HG03378 (cell line): ENCODE results near the gene FANCG.

Experiments used
- ATAC-seq: cut with Tn5 transposase; IDR thresholded peaks from one replicate; pipeline ENCODE4 v1.9.1; 2021; ENCODE audit warnings: mild to moderate bottlenecking, moderate library complexity; ENCODE audit not compliant: unreplicated experiment

FANCG gene

DNA sequence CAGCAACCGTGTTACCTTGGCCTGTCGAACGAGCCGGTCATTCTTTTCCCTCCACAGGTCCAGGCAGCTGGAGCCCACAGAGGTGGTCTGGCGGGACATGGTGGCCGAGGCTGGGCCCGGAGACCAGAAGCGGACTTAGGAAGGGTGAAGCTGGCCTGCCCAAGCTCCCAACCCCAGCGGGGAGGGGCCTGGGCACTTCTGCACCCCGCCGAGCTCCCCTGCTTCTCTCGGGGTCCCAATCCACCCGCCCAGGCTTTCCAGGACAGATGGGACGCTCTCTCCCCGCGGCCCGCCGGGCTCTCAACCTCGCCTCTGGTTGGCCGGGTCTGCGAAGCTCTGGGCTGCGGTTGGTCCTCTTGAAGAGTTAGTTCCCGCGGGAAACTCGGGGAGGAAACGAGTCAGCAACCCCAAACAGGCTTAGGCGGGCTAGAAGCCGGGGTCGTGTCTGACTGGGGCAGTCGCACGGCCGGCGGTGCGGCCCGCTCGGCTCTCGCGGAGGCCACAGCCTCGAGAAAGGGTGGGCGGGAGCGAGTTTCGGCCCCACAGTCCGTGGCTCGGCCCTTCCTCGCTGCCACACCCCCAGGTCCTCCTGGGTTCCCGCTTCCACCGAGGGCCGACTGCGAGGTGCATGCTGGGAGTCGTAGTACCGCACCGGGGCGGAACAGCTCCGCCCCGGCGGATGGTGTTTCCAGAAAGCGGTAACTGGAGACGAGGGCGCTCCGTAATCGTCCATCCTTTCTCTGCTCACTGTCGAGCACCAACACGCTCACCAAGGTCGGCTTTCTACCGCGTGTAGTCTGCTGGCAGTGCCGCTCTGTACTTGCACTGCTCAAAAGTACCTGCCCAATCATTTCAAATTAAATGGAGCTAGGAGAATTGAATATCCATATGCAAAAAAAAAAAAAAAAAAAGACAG, at the start of gene FANCG:
TSS of gene FANCG (minus strand) at position 517 of the 916 bp plus-strand sequence. CDS start at position 99, 418 bp downstream.
- peak; percentile 79 for ATAC-seq

GRCh38 chr9:35116898-35117551, 37.3 kb upstream of the FANCG start:
- peak; percentile 54 for ATAC-seq

GRCh38 chr9:35116539-35116897, 36.8 kb upstream of the FANCG start:
- no peak for ATAC-seq

DNA sequence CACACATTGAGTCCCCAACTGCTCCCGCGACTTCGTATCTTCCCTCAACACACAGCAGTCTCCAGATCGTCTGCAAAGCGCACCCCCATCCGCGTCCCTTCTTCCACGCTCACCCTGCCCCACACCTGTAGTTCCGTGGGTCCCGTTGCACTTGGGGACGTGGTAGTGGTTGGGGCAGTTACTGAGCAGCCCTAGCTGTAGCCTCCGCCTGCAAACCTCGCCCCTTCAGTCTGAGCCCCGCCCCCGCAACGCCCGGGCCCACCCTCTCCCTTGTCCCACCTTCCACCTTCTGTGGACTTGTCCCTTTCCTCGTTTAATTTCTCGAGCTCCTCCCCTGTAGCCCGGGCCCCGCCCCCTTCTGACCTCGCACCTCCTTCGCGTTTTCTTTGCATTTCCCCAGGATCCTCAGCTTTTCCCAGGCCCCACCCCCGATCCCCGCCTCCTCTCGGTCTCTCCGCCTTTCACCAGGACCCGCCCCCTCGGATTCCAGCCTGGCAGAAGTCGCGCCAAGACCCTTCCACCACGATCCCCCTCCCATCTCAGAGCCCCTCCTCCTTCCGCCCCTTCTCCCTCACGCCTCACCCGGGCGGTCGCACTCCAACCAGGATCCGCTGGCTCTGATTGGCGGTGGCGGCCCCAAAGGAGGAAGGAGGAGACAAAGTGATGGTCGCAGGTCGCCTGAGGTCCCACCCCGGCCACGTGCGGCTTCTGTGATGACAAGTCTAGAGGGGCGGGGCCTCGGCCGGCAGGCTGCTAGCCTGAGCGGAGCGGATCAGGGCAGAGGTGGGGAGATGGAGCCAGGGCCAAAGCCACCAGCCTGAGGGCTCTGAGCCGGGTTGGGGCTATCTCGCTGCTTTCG, 36.2 kb upstream of the FANCG start, which contains the start of gene ATOSB:
TSS of gene ATOSB (minus strand) at position 183 of the 859 bp plus-strand sequence. CDS start 7,588 bp downstream, outside the sequence.
- peak; percentile 49 for ATAC-seq

DNA sequence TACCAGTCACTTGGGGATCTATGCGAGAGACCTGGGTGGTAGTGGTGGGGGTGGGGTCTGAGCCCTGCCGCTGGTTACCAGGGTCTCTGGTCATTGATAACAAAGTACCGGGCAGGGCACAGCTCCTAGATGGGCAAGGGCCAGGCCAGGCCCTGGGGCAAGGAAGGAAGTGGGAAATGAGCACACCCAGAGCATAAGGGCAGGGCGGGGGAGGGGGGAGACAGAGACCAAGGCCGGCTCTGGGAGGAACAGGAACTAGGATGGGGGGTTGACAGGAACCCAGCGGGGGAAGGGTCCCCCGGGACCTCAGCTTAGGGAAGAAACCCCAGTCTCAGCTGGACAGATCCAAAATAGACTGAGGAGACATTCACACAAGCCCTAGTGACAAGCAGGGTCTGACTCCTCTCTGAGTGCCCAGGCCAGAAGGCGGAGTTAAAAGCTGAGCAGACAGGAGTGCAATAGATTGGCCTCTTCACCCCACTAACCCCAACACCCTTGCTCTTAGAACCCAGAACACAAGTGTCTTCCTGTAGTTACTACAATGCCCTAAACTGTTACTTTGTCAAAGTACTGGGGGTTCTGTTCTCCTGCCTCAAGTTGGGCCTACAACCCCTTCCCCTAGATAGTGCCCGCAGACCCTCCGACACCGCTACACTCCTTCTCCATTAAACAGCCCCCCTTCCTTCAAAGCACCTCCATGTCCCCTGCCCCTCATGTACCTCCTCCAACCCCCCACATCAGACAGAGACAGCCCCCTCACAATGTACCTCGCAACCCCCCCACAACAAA, 35.3 kb upstream of the FANCG start:
- ATAC-seq = no peak

- peak; percentile 24 for ATAC-seq
Measured at GRCh38 chr9:35114113-35114839, 34.5 kb upstream of the FANCG start.

DNA sequence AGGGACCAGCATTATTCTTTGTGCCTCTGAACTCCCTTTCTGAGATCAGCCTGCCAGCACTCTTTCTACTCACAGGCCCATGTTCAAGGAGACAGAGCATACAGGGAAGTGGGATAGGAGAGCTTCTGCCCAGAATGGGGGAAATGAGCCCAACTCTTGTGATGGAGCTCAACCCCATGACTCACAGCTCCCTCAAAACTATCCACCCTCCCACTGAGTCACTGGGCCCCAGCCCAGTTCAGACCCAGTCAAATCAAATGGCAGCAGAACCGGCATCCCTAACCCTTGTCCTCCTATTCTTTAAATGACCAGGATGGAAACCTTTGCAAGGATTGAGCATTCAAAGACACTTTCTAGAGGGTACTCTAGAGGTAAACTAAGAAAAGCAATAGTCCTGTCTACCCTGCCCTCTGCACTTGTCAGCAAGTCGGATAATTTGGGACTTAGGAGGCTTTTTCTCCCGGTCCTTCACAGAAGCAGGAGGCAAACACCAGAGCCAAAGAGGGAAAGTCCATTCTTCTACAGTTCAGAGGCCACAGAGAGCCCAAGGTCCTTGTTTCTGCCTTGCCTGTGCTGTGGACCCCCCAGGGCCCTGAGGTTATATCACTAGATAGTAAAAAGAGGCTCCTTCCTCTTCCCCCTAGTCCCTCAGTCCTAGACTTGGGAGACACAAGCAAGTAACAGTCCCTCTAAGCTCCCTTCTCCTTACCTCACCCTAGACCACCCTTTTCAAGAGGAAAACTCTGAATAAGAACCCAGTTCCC, 32.7 kb upstream of the FANCG start:
- ATAC-seq = no peak

GRCh38 chr9:35111001-35111933, 31.5 kb upstream of the FANCG start:
- ATAC-seq = peak; percentile 65

GRCh38 chr9:35110327-35110761, 30.6 kb upstream of the FANCG start:
- ATAC-seq = no peak

DNA sequence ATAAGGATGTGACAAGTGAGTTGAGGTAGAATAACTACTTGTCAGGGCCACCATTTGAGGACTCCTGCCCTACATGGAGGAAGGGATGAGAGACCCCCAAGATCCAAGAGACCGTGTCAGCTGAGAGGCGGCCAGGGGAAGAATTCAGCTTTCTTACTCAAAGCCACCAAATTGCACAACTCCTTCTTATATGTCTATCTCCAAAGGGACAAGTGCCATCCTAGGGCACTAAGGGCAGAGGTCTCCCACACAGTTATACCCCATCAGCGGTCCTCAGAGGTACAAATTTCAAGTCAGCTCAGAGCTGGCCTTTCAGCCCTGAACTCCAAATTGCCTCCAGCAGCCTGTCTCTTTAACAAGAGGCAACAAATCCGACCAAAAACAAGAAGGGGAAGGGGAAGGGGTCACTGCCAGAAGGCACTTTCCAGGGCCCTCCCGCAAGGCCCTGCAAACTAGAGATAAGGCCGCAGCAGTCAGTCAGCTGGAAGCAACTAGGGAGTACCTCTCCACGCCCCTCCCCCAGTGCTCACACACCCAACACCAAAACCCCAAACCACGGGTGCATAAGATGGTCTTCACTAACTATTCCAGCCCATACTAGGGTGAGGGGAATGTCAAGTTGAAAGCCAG, 29.3 kb upstream of the FANCG start:
- ATAC-seq = no peak

DNA sequence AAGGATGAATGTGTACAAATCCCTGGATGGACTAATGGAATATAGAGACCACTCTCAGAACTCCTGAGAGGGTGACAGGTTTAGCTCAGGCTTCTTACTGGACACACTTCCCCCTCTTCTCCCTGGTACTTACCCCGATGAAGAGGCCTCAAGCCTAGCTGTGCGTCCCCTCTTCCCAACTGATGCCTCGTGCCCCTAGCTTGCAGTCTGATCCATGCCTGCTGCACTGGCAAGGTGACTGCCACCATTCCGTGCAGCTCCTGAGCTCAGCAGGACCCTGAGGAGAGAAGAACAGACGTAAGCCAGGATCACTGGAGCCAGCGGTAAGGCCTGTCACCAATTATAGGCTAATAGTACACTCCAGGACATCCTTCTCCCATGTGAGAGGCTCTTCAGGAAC, 28.7 kb upstream of the FANCG start:
- no peak for ATAC-seq

DNA sequence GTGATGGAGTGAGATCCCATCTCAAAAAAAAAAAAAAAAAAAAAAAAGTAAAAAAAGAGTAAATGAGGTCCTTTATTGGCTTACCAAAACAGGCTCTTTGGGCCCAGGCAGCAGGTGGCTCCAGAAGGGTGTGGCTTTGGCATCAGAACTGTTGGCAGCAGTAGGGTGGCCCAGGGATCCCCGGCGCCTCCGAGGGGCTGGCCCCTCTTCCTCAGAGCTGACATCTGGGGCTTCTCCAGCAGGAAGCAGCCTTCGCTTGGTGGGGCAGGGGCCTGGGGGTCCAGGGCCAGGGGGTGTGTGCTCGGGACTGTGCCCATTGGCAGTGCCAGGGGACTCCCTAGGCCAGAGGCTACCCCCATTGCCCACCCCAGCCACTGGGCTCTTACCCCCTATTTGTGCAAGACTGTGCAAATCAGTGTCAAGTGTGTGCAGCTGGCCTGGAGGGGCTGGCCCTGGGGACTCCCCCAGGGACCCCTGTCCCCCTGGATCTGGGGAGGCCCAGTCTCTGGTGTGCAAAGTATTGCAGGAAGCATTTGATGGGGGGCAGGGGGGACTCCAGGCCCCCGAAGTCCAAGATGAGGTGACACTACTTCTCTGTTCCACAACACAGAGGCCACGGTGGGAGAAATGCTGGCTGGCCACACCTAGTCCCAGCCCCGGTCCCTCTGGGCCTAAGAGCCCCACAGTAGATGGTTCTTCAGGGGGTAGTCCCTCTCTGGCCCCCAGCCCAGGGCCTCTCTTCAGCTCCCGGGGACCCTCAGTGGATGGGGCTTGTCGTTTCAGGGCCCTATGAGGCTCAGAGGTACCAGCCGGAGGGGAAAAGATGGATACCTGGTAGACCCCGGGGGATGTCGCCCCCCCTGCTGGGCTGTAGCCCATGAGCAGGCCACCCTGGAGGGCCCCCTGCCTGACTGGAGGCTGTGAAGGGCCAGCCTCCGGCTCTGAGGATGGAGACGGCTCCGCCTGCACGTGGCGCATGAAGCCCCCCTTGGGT, 27.9 kb upstream of the FANCG start:
- ATAC-seq = no peak

DNA sequence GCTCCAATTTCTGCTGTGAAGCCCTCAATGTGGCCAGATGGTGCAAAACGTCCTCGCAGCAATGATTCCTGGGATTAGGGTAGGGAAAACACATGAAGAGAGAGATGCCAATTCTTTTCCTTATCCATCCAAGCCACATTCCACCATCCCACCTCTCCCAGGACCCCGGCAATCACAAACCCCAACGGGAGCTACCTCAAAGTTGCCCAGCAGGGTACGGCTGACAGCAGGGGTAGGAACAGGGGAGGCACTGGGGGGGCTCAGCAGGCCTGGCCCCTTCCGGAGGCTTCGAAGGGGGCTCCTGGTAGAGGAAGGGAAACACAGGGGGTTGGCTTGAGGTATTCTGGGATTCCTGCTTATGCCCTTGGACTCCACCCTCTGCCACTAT, 26.6 kb upstream of the FANCG start:
- ATAC-seq = no peak

- no peak for ATAC-seq
Measured at GRCh38 chr9:35105571-35106342, 26.0 kb upstream of the FANCG start.

DNA sequence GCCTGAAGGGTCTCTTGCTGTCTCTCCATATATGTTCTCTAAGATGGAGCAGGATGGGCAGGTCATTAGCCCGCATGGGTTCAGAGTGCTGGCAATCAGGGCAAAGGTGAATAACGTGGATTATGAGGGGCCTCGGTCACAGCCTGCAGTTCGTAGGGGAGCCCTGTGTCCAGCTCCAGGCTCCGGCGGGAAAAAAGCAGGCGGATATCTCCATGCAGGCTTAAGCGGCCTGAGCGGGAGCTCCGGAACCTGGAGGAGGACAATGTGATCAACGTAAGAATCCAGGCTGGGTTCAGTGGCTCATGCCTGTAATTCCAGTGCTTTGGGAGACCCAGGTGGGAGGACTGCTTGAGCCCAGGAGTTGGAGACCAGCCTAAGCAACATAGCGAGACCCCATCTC, 25.4 kb upstream of the FANCG start:
- no peak for ATAC-seq
